Measurements from ENCODE around the gene ZNF438. TPM values are rescaled to one million over a fixed set of nuclear protein-coding genes. Genes with fewer than 3 reads are reported as not detected.

ZNF438 gene
- total and polyA plus RNA-seq, 2 donors (not counting 1 experiment from before 2014, with no cell fraction given), result 4.7 to 6.6 TPM

DNA sequence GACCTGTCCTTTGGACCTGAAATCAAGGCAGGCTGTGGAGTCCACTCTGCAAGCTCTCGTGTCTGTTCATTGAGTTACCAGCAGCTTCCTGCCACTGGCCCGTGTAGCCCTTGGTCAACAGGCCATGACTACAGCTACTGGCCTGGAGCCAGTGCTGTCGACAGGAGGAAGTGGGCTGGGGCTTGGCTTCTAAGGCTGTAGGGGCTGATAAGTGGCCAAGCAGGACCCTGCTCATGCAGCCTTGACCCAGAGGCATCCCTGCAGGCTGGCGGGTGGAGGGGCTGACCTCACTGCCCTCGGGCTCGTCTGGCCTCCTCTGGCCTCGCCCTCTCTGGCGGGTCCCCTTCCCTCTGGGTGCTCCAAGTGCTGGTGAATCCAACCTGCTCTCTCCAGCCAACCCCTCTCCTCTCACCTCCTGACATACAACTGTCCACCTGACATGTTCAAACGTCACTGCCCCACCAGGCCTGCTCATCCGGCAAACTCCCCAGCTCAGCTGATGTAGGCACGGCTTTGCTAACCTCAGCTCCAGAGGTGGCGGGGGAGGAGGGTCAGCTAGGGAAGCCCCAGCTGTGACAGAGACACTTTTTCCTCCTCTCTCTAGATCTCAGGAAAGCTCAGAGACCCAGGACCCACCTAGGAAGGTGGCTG is 213.5 kb downstream of the ZNF438 start:
- Histone ChIP-seq H3K27me3 (ENCODE audit: control insufficient read depth, insufficient read depth, low read length) (no peaks in the 10 kb centered on the region), H3K27ac (ENCODE audit: insufficient read depth, low read length) (peak overlapping the region; percentile 82), H3K79me2 (ENCODE audit: control insufficient read depth, insufficient read depth, low read length) (no peaks in the 10 kb centered on the region), H4K20me1 (ENCODE audit: control insufficient read depth, extremely low read depth, insufficient read depth, low read length) (no peaks in the 10 kb centered on the region), H3K4me1 (ENCODE audit: control insufficient read depth, extremely low read depth, insufficient read depth, low read length) (peaks cover 36% of the 10 kb centered on the region), H3K9me3 (ENCODE audit: control insufficient read depth, insufficient read depth, low read depth, low read length) (no peaks in the 10 kb centered on the region), H3K4me3 (replicated peaks in 1 of 4; ENCODE audit: control extremely low read depth in 1 of 4, insufficient read depth in 1 of 4, low read depth in 3 of 4, low read length in 4 of 4) (no peak overlapping the region), H2AFZ (ENCODE audit: low read length) (no peak overlapping the region), H3K9ac (ENCODE audit: insufficient read depth, low read length) (no peak overlapping the region), H3K4me2 (ENCODE audit: extremely low read depth, insufficient read depth, low read length) (no peak overlapping the region), H3K36me3 (ENCODE audit: control insufficient read depth, insufficient read depth, low read length) (no peaks in the 10 kb centered on the region)
- peak; percentile 42 to 62 for DNase-seq (ENCODE audit: low read depth in 2 of 2)
- no peak for TF ChIP-seq EZH2 (IDR thresholded peaks at IDR 0.05; ENCODE audit: low read length, missing control alignments)
- TF ChIP-seq, protein P1, sequence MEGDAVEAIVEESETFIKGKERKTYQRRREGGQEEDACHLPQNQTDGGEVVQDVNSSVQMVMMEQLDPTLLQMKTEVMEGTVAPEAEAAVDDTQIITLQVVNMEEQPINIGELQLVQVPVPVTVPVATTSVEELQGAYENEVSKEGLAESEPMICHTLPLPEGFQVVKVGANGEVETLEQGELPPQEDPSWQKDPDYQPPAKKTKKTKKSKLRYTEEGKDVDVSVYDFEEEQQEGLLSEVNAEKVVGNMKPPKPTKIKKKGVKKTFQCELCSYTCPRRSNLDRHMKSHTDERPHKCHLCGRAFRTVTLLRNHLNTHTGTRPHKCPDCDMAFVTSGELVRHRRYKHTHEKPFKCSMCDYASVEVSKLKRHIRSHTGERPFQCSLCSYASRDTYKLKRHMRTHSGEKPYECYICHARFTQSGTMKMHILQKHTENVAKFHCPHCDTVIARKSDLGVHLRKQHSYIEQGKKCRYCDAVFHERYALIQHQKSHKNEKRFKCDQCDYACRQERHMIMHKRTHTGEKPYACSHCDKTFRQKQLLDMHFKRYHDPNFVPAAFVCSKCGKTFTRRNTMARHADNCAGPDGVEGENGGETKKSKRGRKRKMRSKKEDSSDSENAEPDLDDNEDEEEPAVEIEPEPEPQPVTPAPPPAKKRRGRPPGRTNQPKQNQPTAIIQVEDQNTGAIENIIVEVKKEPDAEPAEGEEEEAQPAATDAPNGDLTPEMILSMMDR (conservative IDR thresholded peaks at IDR 0.05 in 1 of 2, IDR thresholded peaks at IDR 0.05 in 1 of 2; ENCODE audit: low read depth in 1 of 2, low read length in 2 of 2), result no peak

DNA sequence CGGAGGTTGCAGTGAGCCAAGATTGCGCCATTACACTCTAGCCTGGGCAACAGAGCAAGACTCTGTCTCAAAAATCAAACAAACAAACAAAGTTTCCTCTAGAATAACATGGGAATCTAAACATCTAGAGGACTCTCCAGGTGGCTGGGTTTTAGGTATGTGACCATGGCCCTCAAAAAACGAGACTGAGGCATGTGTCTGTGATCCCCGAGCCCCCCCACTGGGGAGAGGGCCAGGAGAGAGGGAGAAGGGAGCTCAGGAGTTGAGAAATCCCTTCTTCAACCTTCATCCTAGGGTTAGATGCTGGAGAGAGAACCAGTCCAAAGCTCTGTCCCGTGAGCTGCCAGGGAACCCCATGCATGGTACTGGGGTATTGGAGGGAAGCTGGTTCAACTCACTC is 214.1 kb downstream of the ZNF438 start:
- Histone ChIP-seq H3K9me3 (ENCODE audit: control insufficient read depth, insufficient read depth, low read depth, low read length) (no peaks in the 10 kb centered on the region), H3K79me2 (ENCODE audit: control insufficient read depth, insufficient read depth, low read length) (no peaks in the 10 kb centered on the region), H3K27ac (ENCODE audit: insufficient read depth, low read length) (no peak overlapping the region), H3K4me1 (ENCODE audit: control insufficient read depth, extremely low read depth, insufficient read depth, low read length) (peaks cover 42% of the 10 kb centered on the region), H2AFZ (ENCODE audit: low read length) (no peak overlapping the region), H3K27me3 (ENCODE audit: control insufficient read depth, insufficient read depth, low read length) (no peaks in the 10 kb centered on the region), H3K4me3 (replicated peaks in 1 of 4; ENCODE audit: control extremely low read depth in 1 of 4, insufficient read depth in 1 of 4, low read depth in 3 of 4, low read length in 4 of 4) (no peak overlapping the region), H3K4me2 (ENCODE audit: extremely low read depth, insufficient read depth, low read length) (no peak overlapping the region), H4K20me1 (ENCODE audit: control insufficient read depth, extremely low read depth, insufficient read depth, low read length) (no peaks in the 10 kb centered on the region), H3K36me3 (ENCODE audit: control insufficient read depth, insufficient read depth, low read length) (no peaks in the 10 kb centered on the region), H3K9ac (ENCODE audit: insufficient read depth, low read length) (no peak overlapping the region)
- no peak for DNase-seq (ENCODE audit: low read depth in 2 of 2)
- TF ChIP-seq, protein P1 (conservative IDR thresholded peaks at IDR 0.05 in 1 of 2, IDR thresholded peaks at IDR 0.05 in 1 of 2; ENCODE audit: low read depth in 1 of 2, low read length in 2 of 2), result no peak
- TF ChIP-seq EZH2 (IDR thresholded peaks at IDR 0.05; ENCODE audit: low read length, missing control alignments), result no peak

DNA sequence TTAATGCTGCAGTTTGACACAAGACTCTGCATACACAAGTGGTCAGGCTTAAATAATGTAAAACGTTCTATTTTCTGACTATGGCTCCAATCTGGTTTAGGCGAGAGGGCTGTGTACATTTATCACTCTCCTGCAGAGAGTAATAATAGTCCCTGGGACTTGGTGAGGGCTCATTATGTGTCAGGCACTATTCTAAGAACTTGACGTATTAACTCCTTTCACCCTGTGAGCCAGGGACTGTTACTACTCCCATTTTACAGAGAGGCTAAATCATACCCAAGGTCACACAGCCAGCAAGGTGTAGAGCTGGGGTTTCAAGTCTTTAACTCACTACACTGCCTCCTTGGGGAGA is 214.9 kb downstream of the ZNF438 start:
- H3K9ac ChIP-seq (ENCODE audit: insufficient read depth, low read length), result no peak overlapping the region
- no peaks in the 10 kb centered on the region for H3K79me2 ChIP-seq (ENCODE audit: control insufficient read depth, insufficient read depth, low read length)
- H3K36me3 ChIP-seq (ENCODE audit: control insufficient read depth, insufficient read depth, low read length), result no peaks in the 10 kb centered on the region
- H3K27ac ChIP-seq (ENCODE audit: insufficient read depth, low read length), result no peak overlapping the region
- no peak for TF ChIP-seq EZH2 (IDR thresholded peaks at IDR 0.05; ENCODE audit: low read length, missing control alignments)
- TF ChIP-seq, protein P1 (conservative IDR thresholded peaks at IDR 0.05 in 1 of 2, IDR thresholded peaks at IDR 0.05 in 1 of 2; ENCODE audit: low read depth in 1 of 2, low read length in 2 of 2), result no peak
- no peak overlapping the region for H3K4me2 ChIP-seq (ENCODE audit: extremely low read depth, insufficient read depth, low read length)
- no peaks in the 10 kb centered on the region for H3K27me3 ChIP-seq (ENCODE audit: control insufficient read depth, insufficient read depth, low read length)
- no peak for DNase-seq (ENCODE audit: low read depth in 2 of 2)
- H3K4me1 ChIP-seq (ENCODE audit: control insufficient read depth, extremely low read depth, insufficient read depth, low read length), result peaks cover 42% of the 10 kb centered on the region
- H4K20me1 ChIP-seq (ENCODE audit: control insufficient read depth, extremely low read depth, insufficient read depth, low read length), result no peaks in the 10 kb centered on the region
- H3K4me3 ChIP-seq (replicated peaks in 1 of 4; ENCODE audit: control extremely low read depth in 1 of 4, insufficient read depth in 1 of 4, low read depth in 3 of 4, low read length in 4 of 4), result no peak overlapping the region
- H3K9me3 ChIP-seq (ENCODE audit: control insufficient read depth, insufficient read depth, low read depth, low read length), result no peaks in the 10 kb centered on the region
- no peak overlapping the region for H2AFZ ChIP-seq (ENCODE audit: low read length)
